ENCODE results near the gene WDR36. TPM values are rescaled to one million over a fixed set of nuclear protein-coding genes. Genes with fewer than 3 reads are reported as not detected.

Gene WDR36
- total RNA-seq (10 to 100 TPM; 13.0 to 14.8 (median 14.1) TPM), polyA plus RNA-seq (4.5 TPM)
- long read RNA-seq, donor 1, full-length matches to known transcripts, result 17 of 24 reads
- long read RNA-seq, donor 1, partial matches to known transcripts, result 2 of 24 reads
- long read RNA-seq, donor 1, other reads (novel, unspliced or antisense), result 5 of 24 reads
- long read RNA-seq, donor 2, full-length matches to known transcripts, result 1 of 2 reads
- long read RNA-seq, donor 2, partial matches to known transcripts, result 0 of 2 reads
- long read RNA-seq, donor 2, other reads (novel, unspliced or antisense), result 1 of 2 reads
- long read RNA-seq, donor 3, full-length matches to known transcripts, result 46 of 76 reads
- long read RNA-seq, donor 3, partial matches to known transcripts, result 19 of 76 reads
- long read RNA-seq, donor 3, other reads (novel, unspliced or antisense), result 11 of 76 reads
- long read RNA-seq, donor 4, full-length matches to known transcripts, result 3 of 4 reads
- long read RNA-seq, donor 4, partial matches to known transcripts, result 1 of 4 reads
- long read RNA-seq, donor 4, other reads (novel, unspliced or antisense), result 0 of 4 reads

- H3K27ac ChIP-seq (ENCODE audit: low read length), result peak within 1 kb of the TSS; percentile 55
- H3K9me3 ChIP-seq (ENCODE audit: control insufficient read depth, low read length), result no peaks in the 10 kb centered on the region
- no peaks in the 10 kb centered on the region for H3K27me3 ChIP-seq (ENCODE audit: control insufficient read depth, insufficient read depth)
- H3K4me3 ChIP-seq (ENCODE audit: low read length), result peak within 1 kb of the TSS; percentile 80
- ATAC-seq, result peak; percentile 99
- H3K4me1 ChIP-seq (ENCODE audit: control insufficient read depth, insufficient read depth, low read length), result no peaks in the 10 kb centered on the region
- intact Hi-C loops (cut with DNase I), result loop anchor here in 1 of 4 donors (10.0 kb wide), 1 partner anchor 337 kb away; no protein-coding TSS in a partner anchor
- peak; percentile 90 to 95 (median 95) for DNase-seq
- 1% methylated on average over 50 of the region's 50 CpGs for WGBS
These were observed at the start of gene WDR36 for GRCh38 chr5:111092062-111092853. Gene WDR36 (plus strand): TSS chr5:111092348. CDS start chr5:111092457, 109 bp downstream.

GRCh38 chr5:111043712-111044506 is 48.2 kb upstream of the WDR36 start:
- WGBS, result 42% methylated on average over 5 of the region's 5 CpGs
- Histone ChIP-seq H3K4me3 (ENCODE audit: low read length) (no peak overlapping the region), H3K27me3 (ENCODE audit: control insufficient read depth, insufficient read depth) (no peaks in the 10 kb centered on the region), H3K27ac (ENCODE audit: low read length) (no peak overlapping the region), H3K9me3 (ENCODE audit: control insufficient read depth, low read length) (no peaks in the 10 kb centered on the region), H3K4me1 (ENCODE audit: control insufficient read depth, insufficient read depth, low read length) (no peaks in the 10 kb centered on the region)
- no peak for DNase-seq
- ATAC-seq, result no peak
- intact Hi-C loops (cut with DNase I), result no loop called here

GRCh38 chr5:111058064-111058463 is 34.1 kb upstream of the WDR36 start:
- Histone ChIP-seq H3K4me1 (ENCODE audit: control insufficient read depth, insufficient read depth, low read length) (no peaks in the 10 kb centered on the region), H3K9me3 (ENCODE audit: control insufficient read depth, low read length) (no peaks in the 10 kb centered on the region), H3K27ac (ENCODE audit: low read length) (no peak overlapping the region), H3K4me3 (ENCODE audit: low read length) (no peak overlapping the region), H3K27me3 (ENCODE audit: control insufficient read depth, insufficient read depth) (no peaks in the 10 kb centered on the region)
- no peak for DNase-seq
- ATAC-seq, result no peak
- intact Hi-C loops (cut with DNase I), result no loop called here

- Histone ChIP-seq H3K27me3 (ENCODE audit: control insufficient read depth, insufficient read depth) (no peaks in the 10 kb centered on the region), H3K4me3 (ENCODE audit: low read length) (no peak overlapping the region), H3K27ac (ENCODE audit: low read length) (no peak overlapping the region), H3K4me1 (ENCODE audit: control insufficient read depth, insufficient read depth, low read length) (no peaks in the 10 kb centered on the region), H3K9me3 (ENCODE audit: control insufficient read depth, low read length) (no peaks in the 10 kb centered on the region)
- intact Hi-C loops (cut with DNase I), result no loop called here
- WGBS, result 84% methylated on average over 2 of the region's 2 CpGs
- DNase-seq (no peak), ATAC-seq (no peak)
These were observed 32.0 kb upstream of the WDR36 start for GRCh38 chr5:111060169-111060568.

GRCh38 chr5:111061618-111062017 is 30.5 kb upstream of the WDR36 start:
- intact Hi-C loops (cut with DNase I), result no loop called here
- Histone ChIP-seq H3K27ac (ENCODE audit: low read length) (no peak overlapping the region), H3K4me3 (ENCODE audit: low read length) (no peak overlapping the region), H3K4me1 (ENCODE audit: control insufficient read depth, insufficient read depth, low read length) (no peaks in the 10 kb centered on the region), H3K27me3 (ENCODE audit: control insufficient read depth, insufficient read depth) (no peaks in the 10 kb centered on the region), H3K9me3 (ENCODE audit: control insufficient read depth, low read length) (no peaks in the 10 kb centered on the region)
- ATAC-seq, result no peak
- DNase-seq, result no peak

GRCh38 chr5:111063709-111064322 is 28.3 kb upstream of the WDR36 start:
- Histone ChIP-seq H3K4me3 (ENCODE audit: low read length) (no peak overlapping the region), H3K27me3 (ENCODE audit: control insufficient read depth, insufficient read depth) (no peaks in the 10 kb centered on the region), H3K9me3 (ENCODE audit: control insufficient read depth, low read length) (no peaks in the 10 kb centered on the region), H3K4me1 (ENCODE audit: control insufficient read depth, insufficient read depth, low read length) (no peaks in the 10 kb centered on the region), H3K27ac (ENCODE audit: low read length) (no peak overlapping the region)
- intact Hi-C loops (cut with DNase I), result no loop called here
- DNase-seq (no peak), ATAC-seq (no peak)
- 52% methylated on average over 3 of the region's 3 CpGs for WGBS

- DNase-seq, result no peak
- H3K27ac ChIP-seq (ENCODE audit: low read length), result no peak overlapping the region
- H3K27me3 ChIP-seq (ENCODE audit: control insufficient read depth, insufficient read depth), result no peaks in the 10 kb centered on the region
- ATAC-seq, result no peak
- no peaks in the 10 kb centered on the region for H3K9me3 ChIP-seq (ENCODE audit: control insufficient read depth, low read length)
- intact Hi-C loops (cut with DNase I), result no loop called here
- no peak overlapping the region for H3K4me3 ChIP-seq (ENCODE audit: low read length)
- 87% methylated on average over 2 of the region's 2 CpGs for WGBS
- H3K4me1 ChIP-seq (ENCODE audit: control insufficient read depth, insufficient read depth, low read length), result no peaks in the 10 kb centered on the region
These were observed 25.7 kb upstream of the WDR36 start for GRCh38 chr5:111066261-111066938.

GRCh38 chr5:111068213-111068612 is 23.9 kb upstream of the WDR36 start:
- Histone ChIP-seq H3K27me3 (ENCODE audit: control insufficient read depth, insufficient read depth) (no peaks in the 10 kb centered on the region), H3K4me3 (ENCODE audit: low read length) (no peak overlapping the region), H3K9me3 (ENCODE audit: control insufficient read depth, low read length) (no peaks in the 10 kb centered on the region), H3K27ac (ENCODE audit: low read length) (no peak overlapping the region), H3K4me1 (ENCODE audit: control insufficient read depth, insufficient read depth, low read length) (no peaks in the 10 kb centered on the region)
- DNase-seq (no peak), ATAC-seq (no peak)
- intact Hi-C loops (cut with DNase I), result no loop called here
- 80% methylated on average over 2 of the region's 2 CpGs for WGBS

GRCh38 chr5:111069839-111070238 is 22.3 kb upstream of the WDR36 start:
- no peaks in the 10 kb centered on the region for H3K9me3 ChIP-seq (ENCODE audit: control insufficient read depth, low read length)
- H3K4me1 ChIP-seq (ENCODE audit: control insufficient read depth, insufficient read depth, low read length), result no peaks in the 10 kb centered on the region
- intact Hi-C loops (cut with DNase I), result no loop called here
- H3K4me3 ChIP-seq (ENCODE audit: low read length), result no peak overlapping the region
- 30% methylated on average over 4 of the region's 4 CpGs for WGBS
- no peak for ATAC-seq
- no peaks in the 10 kb centered on the region for H3K27me3 ChIP-seq (ENCODE audit: control insufficient read depth, insufficient read depth)
- H3K27ac ChIP-seq (ENCODE audit: low read length), result no peak overlapping the region
- no peak for DNase-seq

Data from right cardiac atrium (tissue), 5 donors.